Measurements from ENCODE around the gene PTRH1.

Gene PTRH1

DNA sequence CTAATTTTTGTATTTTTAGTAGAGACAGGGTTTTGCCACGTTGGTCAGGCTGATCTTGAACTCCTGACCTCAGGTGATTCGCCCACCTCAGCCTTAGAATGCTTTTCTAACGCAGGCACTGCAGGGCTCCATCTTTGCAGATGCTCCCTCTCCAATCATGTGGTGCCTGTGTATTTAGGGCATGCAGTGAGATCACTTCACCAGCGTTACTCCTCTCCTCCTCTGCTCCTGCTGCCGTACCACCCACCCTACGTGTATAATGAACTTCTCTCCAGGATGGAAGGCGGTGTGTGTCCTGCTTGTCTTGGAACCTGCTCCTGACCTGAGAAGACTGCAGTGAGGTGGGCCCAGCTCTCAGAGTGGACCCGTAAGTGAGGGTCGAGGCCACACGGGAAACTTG lies 22.3 kb downstream of the PTRH1 start:
- FAIRE-seq: no peak

DNA sequence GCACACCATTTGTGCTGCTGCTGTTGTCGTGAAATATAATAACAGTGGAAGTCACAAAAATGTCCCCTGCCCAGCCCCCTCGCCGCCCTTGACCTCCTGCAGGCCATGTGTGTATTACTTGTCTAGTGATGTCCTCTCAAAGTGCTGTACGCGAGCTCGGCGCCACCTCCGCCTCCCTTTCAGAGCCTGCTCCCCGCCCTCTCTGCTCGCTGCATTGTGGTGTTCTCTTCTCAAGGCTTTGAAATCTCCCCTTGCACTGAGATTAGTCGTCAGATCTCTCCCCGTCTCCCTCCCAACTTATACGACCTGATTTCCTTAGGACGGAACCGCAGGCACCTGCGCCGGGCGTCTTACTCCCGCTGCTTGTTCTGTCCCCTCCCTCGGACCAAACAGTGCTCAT lies 23.4 kb downstream of the PTRH1 start:
- no peak for FAIRE-seq

DNA sequence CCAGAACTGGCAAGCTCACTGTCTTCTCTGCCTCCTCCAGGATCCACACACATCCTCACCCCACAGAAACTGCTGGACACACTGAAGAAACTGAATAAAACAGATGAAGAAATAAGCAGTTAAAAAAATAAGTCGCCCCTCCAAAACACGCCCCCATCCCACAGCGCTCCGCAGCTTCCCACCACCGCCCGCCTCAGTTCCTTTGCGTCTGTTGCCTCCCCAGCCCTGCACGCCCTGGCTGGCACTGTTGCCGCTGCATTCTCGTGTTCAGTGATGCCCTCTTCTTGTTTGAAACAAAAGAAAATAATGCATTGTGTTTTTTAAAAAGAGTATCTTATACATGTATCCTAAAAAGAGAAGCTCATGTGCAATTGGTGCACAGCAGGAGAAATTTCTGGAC lies 24.7 kb downstream of the PTRH1 start:
- FAIRE-seq: no peak

DNA sequence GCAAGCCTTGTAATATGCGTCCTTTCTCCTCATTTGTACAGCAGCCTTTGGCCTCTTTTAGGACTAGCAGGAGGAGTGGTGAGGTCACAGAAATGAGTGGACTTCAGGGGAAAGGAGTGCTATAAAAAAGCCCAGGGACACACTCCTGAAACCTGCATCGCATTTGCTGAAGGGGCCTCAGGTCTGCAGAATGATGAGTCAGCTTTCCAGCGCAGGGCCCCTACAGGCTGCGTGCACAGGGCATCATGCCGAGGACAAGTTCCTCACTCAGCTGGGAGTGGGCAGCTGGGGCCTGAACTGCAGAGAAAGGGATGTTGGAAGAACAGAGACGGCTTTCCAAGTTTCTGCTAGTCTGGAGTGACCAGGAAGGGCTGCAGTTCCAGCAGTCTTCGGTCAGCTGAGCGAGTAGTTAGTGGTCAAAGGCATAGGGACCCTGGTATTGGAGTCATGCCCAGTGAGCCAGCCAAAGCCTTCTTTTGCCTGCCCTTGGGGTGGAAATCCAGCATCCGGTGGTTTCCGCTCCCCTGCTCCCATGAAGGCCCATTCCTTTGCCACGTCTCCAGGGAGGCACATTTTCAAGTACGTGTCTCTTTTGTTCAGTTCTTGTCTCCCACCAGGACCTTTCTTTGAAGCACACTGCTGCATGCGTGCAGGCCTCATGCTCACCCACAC lies 26.0 kb downstream of the PTRH1 start:
- FAIRE-seq: no peak

DNA sequence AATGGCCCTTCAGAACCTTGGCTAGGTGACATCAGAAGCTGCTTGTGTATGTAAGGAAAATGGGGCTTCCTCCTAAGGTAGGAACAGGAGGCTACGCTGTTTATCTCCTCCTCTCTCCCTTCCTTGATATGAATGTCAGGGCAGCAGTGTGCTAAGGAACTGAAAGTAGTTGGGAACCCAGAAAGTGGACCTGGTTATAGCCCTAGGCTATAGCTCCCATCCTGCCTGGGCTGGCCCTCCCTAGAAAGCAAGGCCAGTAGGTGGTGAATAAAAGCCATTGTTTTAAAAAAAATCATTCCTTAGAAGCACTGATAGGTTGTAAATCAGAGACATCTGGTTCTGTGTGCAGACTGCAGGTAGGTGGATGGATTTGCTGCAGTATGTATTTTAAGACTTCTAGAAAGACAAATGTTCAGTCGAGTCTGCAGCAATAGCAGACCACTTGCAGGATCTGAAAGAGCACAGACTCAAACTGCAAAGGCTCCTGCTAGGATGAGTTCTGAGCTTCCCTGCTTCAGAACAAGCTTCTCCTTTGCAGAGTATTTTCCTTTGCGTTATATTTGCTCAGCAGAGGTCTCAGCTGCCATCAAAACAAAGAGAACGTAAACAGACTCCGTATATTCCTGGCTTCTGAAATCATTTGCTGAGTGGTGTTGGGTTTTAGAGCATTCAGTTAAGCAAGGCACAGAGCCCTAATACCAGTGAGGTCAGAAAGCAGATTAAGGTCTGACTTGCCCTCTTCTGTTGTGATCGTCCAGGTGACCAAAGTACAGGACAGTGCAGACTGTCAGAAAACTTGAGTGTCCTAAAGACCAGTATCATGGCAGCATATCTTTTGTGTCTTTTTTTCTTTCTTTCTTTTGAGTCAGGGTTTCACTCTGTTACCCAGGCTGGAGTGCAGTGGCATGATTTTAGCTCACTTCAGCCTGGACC lies 28.7 kb downstream of the PTRH1 start:
- FAIRE-seq: no peak

DNA sequence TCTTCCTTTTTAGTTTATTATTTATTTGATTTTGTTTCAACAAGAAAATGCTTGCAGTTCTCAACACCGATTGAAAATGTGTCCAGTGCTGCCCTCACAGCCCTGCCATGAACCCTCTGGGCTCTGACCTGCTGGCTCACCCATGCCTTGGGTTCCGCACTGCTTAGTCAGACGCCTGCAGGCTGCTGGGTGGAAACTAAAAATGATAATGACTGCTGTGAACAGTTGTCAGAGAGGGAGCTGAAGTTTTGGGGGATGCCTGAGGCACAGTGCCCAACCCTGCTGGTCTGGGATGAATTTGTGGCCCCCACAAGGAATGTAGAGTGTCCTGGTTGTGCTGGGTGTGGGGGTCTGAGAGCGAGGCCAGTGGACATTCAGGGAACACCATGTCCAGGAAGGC lies 30.9 kb downstream of the PTRH1 start:
- FAIRE-seq: no peak

DNA sequence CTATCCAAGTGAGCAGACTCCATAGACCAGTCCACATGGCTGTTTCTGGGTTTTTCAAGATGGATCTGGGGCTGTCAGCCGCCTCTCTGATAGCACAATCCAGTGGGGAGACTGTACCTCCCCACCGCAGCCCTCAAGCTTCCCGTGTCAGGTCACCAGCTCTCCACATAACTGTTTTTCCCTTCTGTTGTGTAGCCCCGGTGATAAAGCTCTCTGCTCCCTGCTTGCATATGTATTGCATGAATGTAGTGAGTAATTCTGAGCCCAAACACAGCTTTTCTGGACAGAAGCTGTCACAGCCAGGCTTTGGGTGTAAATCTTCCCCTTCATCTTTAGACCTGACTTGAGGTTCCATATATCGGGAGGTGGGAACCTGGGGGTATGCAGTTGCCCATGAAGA lies 31.7 kb downstream of the PTRH1 start:
- FAIRE-seq: no peak

DNA sequence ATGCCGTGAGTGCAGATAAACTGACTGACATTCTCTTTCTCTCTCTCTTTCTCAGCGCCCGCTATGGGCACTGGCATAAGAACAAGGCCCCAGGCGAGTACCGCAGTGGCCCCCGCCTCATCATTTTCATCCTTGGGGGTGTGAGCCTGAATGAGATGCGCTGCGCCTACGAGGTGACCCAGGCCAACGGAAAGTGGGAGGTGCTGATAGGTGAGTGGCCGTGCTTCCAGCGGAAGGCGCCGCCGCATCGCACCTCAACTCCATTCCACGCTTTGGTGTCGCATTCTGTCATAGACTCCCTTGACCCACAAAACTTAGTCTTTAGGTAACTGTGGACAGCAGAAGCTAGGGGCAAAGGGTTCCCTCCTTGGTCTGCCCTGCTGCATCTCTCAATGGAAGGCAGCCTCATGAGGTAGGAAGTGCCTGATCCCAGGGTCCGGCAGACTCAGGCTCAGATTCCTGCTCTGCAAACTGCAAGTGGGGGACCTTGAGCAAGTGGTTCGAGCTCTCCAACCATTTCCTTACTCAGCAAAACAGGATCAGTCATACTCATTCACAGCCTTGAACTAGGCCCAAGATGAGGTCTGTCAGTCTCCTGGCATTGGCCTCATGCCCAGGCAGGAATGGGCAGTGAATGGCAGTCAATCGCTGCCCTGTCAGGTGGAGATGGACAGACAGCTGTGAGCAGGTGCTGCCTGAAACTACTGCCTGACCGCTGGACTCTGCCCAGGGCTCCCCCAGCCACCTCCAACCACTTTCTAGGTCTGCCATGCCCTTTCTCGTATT lies 32.9 kb downstream of the PTRH1 start:
- FAIRE-seq: no peak

DNA sequence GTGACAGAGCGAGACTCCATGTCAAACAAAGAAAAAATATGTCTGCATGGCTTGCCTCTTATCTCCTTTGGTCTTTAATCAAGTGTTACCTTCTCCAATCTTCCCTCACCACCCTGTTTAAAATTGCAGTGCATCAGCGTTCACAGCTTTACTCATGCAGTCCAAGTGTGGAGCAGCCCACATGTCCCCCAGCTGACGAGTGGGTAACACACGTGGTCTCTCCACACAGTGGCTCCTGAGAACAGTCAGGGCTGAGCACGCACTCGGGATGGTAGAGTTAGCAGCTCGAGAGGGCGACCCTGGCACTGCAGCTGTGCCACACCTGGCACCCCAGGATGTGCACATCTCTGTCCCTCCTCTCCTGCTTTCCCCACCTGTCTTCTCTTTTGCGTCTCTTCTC lies 34.6 kb downstream of the PTRH1 start:
- no peak for FAIRE-seq

DNA sequence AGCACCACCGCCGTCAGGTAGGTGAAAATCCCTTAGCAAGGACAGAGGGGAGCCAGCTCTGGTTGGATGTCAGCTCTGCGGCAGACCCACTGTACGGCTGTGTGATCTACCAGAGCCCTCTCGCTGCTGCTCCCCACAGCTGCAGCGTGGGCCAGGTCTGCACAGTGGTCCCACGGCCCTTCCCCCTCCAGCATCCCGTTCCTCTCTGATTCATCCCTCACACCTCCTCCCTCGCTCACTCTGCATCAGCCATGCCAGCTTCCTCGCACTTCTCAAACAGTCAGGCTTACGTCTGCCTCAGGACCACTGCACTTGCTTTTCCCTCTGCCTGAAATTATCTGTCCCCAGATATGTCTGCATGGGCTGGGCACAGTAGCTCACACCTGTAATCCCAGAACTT lies 35.2 kb downstream of the PTRH1 start:
- no peak for FAIRE-seq

DNA sequence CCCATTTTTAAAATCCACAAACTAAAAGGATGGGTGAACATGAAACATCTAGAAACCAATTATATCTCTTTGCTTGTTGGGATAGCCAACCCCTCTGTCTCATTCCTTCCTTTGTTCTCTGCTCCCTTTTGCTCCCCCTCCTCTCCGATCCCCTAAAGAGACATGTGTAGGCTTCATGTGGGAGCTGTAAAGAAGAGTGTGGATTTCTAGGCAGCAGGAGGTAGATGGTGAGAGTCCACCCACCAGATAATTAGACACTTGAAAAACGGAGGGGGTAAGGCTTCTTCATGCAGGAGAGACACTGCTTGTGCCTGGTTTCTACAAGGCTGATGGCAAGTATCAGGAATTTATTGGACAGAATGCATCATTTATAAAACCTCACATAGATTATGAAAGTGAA lies 36.0 kb downstream of the PTRH1 start:
- FAIRE-seq: no peak

DNA sequence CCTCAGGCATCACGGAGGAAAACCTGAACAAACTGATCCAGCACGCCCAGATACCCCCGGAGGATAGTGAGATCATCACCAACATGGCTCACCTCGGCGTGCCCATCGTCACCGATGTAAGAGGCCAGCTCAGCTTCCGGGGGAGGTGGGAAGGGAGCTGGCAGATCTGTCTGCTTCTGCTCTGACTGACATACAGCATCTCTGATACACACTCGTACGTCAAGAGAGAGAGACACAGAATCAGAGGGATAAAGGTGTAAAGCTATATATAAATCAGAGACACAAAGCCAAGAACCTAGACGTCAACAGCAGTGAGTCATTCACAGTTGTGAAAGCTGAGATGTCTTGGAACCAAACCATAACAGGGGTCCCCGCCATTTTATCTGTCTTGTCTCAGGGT lies 38.8 kb downstream of the PTRH1 start:
- no peak for FAIRE-seq

DNA sequence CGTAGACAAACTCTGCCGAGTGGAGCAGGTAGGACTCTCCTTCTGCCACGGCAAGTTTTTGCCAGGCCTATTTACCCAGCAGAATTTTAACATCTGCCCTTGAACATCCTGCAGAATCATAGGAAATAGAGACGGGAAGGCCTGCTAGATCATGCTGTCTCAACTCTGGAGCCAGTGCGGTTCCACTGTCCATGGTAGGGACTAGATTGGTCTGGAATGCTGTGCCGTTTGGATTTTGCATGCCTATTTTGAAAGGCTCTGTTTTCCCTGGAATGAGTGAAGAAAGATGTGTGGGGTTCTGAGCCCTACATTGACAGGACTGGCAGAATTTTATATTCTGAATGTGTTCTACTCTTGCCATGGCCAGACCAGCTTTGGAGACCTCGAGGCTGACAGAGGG lies 42.2 kb downstream of the PTRH1 start:
- no peak for FAIRE-seq

DNA sequence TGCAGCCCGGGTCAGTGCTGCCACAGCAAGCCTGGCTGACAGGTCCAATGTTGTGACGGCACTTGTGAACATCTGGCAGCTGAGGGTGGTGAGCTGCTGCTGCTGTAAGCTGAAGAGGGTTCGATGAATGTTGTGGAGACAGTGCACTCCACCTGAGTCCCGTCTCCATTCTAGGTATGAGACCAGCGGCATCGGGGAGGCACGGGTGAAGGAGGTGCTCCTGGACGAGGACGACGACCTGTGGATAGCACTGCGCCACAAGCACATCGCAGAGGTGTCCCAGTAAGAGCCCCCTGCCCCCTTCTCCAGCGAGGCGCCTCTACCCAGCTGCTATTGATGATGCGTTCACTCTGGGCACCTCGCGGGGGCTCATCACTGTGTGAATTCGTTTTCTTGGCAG lies 47.6 kb downstream of the PTRH1 start:
- no peak for FAIRE-seq

DNA sequence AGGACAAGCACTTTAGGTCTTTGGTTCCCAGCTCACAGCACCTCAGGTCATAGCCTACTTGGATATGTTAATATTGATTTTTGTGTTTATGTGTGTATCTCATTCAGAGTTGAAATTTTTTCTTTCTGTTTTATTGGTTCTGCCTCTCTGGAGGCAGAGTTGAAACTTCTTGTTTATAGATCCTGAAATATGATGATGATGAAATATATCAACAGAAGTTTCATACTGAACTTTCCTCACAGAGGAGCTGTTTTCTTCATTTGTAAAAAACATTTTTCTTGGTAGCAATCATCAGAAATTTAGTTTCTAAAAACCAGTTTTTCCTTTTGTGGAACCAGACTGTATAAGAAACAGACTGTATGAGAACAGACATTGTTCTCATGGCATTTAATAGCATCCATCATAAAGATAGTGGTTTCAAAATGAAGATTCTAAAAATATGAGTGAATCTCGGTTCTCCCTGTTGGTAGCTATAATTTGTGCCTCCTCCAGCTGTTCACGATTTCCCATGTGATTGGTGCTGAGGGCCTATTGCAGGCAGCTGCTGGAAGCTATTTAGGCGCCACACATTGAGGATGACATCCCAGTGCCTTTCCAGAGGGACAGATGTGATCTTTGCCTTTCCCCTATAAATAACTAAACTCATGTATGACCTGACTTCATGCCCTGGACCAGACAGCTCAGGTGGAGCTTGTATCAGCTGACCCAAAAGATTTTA lies 48.2 kb downstream of the PTRH1 start:
- FAIRE-seq: no peak

DNA sequence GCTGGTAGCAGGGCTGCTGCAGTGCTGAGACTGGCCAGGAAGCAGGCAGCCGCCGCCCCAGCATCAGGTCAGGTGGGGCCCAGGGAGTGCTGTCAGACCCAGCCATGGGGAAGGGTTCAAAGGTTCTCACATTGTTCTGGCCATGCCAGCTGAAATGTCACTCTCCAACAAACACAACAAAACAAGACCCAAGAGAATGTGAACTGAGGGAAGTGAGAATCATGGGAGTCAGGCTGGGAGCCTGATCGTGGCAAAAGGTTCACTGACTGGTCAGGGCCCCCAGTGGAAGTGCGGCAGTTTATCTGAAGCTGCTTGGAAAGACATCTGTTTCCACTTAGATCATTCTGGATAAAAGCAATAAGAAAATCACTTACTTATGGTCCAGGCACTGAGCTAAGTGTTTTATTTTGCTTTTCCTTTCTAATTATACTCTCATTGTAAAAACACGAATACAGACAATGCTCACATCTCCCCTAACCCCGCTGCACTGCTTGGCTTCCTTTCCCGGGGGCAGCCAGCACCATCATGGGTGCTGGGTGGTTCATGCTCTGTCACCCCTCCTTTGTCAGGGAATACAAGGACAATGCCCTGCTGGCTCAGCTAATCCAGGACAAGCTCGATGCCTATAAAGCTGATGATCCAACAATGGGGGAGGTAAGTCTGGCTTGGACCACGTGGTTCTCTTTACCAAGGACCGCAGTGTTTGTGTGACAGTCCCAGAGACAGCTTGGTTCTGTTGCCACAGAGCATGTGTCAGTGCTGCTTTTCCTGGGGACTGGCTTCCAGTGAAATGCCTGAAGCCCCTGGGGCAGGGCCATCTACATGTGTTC lies 50.6 kb downstream of the PTRH1 start:
- FAIRE-seq: no peak

DNA sequence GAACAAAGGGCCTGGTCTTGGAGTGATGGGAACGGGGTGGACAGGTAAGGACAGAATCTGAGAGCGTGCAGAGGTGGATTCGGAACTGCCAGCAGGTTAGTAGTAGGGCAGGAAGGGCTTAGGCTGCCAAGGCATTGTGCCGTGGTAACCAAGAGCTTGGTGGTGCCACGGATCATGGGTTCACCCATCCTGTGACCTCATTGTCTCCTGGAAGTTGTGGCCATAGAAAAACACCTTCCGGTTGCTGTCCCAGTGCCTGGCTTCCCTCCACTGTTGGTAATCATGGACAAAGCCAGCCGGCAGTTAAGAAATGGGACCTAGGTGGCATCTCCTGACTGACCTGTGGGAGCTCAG lies 51.2 kb downstream of the PTRH1 start:
- no peak for FAIRE-seq

All from colon (tissue), 2 donors.